Activated CD8-positive, alpha-beta memory T cell treated with anti-CD3 and anti-CD28 coated beads, Interleukin-2, amount 50 U/mL, for 4 hours (primary cell): ENCODE measurements around the gene FLT1.

Source experiments
- DNase-seq: peaks from one replicate; pipeline ENCODE4 v3.0.0-alpha.2; 2020

Gene FLT1

DNA sequence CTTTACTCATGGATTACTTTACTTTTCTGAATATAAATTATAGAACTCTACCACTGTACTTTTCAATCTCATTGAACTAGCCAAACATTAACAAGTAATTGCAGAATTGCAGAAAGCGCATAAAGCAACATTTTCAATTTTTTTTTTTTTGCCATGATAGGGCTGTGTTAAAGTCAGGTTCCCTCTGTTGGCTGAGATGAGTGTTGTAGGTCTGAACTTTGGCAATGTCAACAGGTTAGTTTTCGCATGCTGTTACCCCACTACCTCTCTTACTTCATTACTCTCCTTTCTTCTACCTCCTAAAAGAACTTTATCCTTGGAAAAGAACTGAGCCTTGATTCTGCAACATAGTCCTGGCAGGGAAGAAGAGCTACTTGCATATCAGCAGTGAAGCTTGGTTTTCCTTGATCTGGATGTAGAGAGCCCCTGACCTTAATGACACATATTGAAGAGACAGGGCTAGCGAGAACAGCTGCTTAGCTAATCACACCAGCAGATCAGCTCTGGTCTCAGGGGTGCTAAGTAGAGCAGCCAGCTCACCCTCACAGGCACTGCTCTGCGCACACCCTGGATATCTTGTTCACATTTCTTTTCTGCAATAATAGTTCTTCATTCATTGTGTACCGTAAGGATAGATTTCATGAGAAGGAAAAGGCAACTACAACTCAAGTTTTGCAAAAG is 119.5 kb downstream of the FLT1 start:
- no peak for DNase-seq

DNA sequence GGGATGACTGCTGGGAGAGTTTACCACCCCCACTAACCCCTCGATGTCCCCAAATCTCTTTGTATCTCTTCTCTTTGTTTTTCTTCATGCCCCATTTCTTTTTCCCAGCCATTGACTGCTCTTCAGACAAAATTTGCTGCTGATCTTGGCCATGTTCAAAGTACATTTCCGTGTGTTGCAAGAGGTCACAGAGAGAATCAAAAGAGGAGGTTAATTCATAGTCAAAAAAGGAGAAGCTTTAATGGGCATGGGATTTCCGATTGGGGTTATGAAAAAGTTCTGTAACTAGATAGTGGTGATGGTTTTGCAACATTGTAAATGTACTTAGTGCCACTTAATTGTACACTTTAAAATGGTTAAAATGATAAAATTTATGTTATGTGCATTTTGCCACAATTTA is 121.1 kb downstream of the FLT1 start:
- no peak for DNase-seq

DNA sequence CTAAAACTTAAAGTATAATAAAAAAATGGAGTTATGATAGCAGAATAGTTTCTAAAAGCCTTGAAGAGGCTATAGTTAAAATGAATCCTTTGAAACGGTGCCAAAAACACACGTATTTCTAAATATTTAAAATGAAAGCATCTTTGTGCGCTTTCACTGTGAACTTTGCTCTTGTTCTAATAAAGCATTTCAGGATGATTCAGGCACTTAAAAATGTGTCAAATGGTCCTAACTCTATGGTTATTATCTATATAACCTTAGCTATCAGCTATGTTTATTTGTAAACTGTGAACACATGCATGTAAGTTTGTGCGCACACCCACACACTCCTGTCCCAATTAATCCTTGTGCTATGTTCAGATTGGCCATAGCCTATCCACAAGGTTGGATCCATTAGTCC is 124.5 kb downstream of the FLT1 start:
- DNase-seq, result no peak

DNA sequence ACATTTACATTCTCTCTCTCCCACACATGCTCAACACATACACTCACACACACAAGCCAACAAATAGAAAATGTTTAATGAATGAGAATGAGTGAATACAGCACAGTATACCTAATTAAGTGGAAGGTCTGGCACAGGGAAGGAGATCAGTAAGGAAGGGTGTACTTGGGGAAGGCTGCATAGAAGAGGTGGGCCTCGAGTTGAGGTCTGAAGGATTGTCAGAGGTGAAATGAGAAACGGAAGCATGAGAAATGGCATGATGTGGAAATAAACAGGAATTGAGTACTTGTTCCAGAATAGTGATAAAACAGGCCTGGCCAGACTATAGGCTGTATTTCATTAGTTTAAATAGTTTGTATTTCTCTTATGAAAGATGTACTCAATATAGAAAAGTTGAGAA is 136.2 kb downstream of the FLT1 start:
- DNase-seq, result no peak

DNA sequence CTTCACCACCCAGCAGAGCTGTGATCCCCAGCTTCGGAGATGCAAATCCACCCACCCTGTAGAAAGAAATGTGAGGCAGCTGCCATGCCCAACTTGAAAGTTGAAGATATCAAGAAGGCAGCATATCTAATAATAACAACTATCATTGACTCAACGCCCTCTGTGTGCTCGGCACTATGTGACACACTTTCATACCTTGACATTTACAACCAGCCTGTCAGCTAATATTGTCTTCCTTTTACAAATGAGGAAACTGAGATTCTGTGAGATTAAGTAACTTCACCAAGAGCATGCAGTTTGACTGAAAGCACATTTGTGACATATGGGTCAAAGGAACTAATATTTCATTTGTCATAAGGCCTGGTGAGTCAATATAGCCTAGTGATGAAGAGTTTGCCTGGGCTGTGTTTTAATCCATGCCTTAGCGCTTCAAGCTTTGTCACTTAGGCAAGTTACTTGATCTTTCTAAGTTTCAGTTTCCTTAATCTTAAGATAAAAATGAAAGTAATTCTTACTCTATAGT is 137.0 kb downstream of the FLT1 start:
- DNase-seq, result no peak

DNA sequence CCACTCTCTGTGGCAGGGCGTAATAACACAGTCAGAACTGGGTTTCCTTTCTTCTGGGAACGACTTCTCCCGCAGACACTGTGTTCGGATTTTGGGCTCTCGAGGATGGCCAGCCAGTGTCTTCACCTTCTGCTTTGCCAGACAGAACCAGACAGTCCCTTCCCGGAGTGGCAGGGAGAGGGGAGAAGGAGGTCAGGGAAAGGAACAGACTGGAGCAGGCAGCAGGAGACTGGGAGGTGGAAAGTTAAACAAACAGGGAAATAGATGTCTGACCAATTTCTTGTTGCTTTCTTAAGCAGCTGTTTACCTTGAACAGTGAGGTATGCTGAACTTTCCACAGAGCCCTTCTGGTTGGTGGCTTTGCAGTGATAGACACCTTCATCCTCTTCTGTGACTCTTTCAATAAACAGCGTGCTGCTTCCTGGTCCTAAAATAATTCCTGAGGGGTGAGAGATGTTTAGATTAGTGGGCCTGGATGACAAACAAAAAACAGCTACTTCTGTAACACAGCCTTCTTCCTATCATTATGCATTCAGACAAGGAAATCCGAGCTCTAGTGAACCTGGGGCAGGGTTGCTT is 137.6 kb downstream of the FLT1 start:
- no peak for DNase-seq

DNA sequence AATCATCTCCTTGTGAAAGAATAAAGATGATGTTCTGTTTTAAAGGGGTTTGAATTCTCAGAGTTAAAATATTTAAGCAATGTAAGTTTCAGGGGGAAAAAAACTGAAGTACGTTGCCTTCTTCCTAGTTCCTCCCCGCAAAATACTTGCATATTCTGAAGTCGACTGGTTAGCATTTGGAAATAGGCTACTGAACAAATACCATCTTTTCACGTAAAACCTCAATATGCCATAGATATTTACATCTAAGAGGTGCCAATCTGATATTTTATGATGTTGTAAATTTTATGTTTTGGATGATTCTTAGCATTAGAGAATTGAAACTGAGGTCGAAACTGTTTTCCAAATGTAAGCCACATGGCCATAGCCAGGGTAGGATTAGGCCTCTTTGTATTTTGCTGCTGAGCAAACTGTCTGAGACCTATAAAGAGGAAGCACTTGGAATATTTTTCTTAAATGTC is 138.3 kb downstream of the FLT1 start:
- DNase-seq, result no peak

DNA sequence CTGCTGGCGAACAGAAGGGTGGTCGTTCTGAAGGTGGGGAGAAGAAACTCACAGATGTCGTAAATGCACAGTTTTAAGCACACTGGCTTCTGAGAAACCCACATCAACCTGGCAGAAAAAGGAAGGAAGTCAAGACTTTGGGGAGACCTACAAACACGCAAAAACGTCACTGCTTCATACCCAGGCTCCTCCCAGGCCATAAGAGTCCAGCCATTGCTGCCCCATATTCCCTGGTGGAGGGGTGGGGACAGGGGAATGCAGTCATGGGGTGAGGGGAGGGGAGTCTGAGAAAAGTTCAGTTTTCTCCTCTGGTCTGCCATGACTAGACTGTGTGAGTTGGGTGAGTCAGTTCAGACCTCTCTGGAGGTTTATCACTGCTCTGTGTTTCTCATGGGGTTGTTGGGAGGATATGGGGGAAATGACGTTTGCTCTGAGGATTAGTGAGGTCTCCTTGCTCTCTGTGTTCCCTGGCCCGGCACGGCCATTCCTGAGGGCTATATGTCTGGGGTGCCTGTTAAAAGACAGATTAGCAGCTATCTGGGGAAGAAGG is 139.0 kb downstream of the FLT1 start:
- no peak for DNase-seq

DNA sequence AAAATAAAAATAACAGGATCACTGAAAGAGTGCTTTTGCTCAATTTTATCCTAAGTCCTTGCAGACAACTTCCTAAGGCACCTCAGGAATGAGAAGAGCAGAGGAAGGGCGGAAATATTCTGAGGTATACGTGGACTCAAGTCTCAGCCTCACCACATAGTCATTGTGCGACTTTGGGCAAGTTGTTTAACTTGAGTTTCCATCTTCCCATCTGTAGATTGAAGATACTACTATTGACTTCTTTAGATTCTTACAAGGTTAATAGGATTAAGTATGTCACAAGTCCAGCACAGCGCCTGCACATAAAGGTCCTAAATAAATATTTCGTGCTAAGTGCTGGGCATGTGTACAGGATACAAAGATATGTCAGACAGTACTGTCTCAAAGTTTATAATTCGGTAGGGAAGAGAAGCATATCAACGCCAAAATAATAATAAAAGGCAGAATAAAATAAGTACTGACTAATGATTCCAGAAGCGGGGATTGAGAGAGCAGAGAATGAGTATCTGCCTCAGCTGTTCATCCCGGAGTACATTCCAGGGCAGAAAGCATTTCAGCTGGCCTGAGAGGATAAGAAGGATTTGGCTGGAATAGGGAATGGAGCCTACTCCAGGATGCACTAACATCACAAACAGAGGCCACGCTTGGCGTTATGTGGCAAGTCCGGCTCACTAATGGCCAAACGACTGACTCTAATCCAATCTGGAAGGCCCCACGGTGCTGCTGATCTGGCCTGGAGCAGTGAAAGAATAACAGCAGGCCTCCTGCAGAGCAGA is 139.7 kb downstream of the FLT1 start:
- no peak for DNase-seq

DNA sequence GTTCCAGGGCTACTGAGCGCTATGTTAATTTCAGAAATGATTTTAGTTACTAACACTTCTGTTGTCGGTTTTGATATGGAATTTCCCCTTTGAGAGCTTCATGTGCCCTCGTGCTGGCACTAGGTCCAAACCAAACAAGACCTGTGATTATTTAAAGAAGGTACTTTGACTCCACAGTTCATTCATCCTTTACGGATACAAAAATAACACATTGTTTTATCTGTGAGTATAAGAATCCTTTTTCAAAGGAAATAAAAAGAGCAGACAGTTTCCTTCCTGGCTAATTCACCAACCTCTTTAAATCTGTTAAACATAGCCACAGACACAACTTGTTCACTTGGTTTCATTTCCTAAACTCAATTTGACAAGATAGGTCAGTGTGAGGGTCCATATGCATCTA is 141.2 kb downstream of the FLT1 start:
- no peak for DNase-seq

DNA sequence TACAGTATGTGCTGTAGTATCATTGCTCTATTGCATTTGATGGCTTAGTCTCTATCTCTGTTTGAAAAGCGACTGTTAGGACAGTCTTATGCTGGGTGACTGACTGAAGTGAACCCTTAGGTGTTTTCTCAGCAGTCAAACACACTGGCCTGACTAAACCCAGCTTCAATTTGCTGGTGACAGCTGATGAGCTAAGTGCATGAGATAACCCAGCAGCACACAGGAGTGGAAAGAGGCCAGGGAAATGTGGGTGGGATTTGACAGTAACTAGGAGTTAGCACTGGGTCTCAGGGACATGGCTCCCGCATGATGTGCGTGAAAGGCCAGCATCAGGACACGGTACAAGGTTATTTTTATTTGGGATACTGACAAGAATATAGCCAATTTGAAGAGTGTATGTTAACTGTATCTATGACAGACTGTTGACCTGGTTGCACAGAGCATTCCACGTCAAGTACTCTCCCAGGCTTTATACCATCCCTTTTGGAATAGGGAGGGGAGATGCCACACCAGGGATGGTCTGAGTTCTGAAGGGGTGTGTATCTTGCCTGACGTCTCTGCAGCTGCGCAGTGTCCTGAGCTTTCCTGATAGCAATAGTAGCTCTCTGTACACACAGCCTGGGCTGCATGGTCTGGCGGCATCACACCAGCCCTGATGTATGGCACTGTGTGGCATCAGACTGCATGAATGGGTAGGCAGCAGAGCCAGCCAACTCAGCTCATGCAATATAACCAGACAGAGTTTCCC is 144.8 kb downstream of the FLT1 start:
- DNase-seq, result no peak

DNA sequence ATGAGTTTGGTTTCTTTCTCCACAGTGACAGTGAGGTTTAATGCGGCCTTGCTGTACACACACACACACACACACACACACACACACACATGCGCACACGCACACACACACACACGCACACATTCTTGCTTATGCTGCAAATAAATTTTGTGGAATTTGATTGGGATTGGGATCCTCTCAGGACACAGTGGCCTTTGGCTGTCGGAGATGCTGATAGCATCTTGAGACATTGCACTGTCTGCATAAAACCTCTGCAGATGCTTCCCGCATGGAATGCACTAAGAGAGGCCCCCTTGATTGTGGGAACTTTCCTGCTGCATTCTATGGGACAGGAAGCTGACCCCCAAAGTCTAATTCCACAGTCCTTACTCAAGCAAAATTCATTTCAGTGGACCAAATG is 145.6 kb downstream of the FLT1 start:
- no peak for DNase-seq

DNA sequence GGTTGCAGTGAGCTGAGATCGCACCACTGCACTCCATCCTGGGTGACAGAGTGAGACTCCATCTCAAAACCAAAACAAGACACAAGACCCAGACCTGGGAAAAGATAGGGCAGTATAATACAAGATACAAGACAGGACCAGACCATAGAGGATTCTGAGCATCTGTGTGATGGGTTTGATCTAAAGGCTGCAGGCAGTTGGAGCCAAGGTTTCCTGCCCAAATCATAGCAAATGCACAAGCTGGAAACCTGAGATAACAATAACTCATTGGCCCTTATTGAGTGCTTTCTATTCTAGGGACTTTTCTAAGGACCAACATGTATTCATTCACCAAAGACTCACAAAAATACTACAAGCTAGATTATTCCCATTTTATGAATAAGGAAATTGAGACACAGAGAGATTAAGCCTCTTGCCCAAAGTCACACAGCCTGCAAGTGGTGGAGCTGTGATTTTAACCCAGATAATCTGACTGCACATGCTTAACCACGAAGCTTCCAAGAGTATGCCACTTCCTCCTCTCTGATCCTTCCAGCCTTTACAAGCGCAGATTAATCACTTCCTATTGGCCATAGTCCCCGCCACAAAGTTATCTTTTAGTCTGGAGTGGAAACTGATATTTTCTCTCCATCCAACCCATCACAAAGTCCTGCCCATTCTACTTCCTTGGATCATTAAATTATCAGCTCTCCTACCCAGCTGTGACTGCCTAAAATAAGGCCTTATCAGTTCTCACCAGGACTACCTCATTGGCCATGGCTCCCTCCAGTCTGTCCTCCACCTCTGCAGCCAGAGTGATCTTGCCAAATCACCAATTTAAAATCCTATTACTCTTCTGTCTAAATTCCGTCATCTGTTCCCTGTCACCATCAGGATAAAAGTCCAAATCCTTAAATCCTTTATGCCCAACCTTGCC is 147.2 kb downstream of the FLT1 start:
- no peak for DNase-seq

DNA sequence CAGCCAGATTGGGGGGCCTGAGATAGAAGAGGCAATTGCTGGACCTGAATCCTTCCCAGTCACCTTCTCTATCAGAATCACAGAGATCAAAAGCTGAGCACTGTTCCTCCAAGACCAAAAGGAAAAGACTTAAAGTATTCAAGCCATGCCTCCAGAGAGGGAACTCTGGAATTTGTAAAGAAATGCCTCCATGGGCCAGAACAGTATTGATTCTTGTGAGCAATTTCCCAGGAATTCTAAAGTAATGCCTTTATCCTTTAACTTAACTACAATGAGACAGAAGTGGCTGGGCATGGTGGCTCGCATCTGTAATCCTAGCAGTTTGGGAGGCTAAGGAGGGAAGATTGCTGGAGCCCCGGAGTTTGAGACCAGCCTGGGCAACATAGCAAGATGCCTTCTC is 148.8 kb downstream of the FLT1 start:
- no peak for DNase-seq

DNA sequence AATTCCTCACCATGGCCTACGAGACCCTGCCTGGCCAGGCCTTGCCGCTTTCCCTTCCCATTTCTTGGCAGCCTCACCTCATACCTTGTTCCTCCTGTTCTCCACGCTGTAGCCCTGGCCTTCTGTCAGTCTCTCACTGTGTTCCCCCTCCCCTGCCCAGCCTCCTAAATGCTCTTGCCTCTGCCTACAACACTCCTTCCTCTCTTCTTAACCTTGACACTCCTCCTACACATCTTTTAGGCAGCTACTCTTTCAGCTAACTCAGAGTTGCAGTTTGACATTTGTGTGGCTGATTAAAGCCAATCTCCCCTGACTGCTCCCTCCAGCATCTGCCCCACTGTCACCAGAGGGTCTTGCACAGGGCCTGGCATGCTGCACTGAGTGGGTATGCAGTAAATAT is 150.8 kb downstream of the FLT1 start:
- DNase-seq, result no peak

DNA sequence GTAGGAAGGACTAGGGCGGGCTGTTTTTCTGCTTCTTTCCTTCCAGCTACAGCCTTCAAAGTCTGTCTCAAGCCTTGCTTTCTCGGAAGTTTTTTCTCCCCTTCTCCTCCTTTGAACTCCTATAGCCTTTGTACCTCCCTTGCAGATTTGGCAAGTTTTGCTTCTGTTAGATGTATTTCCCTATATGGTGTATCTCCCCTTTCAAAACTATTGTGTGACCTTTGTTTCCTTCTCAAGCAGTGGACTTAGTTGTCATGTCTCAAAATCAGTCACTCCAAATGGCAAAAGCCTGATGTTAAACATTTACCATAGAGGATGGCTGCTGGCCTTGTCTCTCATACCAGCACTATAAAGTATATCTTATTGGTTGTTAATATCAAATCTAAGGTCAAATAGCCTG is 152.7 kb downstream of the FLT1 start:
- no peak for DNase-seq

DNA sequence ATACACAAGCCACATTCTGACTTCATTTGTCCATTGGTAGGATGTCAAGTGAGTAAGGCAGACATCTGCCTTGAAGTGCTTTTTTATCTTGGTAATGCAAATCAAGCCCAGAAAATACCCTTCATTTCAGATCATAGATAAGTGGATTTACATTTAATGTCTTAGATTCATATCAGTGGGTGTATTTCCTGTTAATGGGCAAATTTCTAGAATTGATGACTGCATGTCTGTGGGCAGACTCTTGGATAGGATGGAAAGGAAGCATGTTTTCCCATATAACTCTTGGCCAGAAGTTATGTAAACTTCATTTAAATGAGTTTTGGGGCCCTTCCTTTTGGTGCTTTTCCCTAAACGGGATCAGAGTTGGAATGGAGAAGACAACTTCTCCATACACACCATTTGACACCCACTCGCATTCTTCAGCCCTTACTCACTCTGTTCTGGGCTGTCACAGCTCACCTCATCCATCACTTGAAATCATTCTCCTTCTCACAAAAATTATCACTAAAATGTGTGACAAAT is 154.6 kb downstream of the FLT1 start:
- no peak for DNase-seq

DNA sequence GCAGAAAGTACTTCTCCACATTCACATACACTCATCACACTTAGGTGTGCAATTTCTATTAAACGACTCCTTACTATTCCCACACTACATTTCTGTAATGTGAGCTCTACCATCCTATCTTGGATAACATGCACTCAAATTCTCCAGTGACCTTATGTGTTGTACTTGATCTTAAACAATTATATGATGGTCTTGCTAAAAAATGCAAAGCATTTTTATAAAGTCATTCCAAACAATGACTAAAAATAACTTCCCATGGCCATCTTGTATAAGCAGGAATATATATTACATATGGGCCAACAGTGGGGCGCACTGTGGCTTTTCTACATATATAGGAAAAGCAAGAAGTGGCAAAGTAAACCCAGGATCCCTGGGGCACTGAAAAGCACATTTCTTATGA is 155.5 kb downstream of the FLT1 start:
- DNase-seq, result no peak

DNA sequence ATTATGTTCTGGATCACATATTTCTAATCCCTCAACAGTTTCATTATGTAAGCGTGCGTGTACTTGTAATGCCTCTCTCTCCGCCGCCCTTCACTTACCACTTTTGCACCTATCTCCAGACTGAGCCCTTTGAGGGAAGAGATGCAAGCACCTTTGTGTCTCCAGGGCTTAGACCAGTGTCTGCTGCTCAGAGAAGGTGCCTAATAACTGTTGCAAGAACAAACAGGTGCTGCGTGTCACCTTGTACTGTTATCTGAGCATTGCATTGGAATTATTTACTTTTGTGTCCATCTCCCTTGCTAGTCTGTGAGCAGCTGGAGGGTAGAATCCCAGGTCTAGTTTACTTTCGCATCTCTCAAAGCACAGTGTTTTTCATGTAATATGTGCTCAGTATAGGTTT is 156.2 kb downstream of the FLT1 start:
- DNase-seq, result no peak

DNA sequence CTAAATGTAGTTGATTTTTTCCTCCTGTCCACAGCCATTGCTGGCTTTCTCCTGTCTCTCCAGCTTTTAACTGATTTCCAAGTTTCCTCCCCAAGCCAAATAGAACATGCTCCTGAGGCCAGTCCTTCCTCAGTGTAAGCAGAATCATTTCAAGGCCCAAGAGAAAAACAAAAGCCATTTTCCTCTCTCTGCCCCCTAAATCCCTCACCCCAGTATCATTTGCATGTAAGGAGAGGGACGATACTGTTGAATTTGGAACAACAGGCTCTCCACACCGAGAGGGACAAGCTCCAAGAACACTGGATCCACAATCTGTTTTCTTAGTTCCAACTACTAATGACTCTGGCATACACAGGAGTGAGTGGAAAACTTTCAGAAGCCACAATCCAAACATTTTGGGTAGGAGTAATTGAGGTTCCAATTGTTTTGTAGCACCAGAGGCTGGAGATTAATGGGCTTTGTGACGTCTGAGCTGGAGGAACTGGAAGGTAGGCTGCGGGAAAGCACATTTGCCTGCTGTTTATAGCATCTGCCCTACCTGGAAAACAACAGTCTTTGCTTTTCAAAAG is 156.8 kb downstream of the FLT1 start:
- DNase-seq, result no peak
